OCI-LY7 (cell line): ENCODE data around the gene CDC25B. TPM values are rescaled to one million over a fixed set of nuclear protein-coding genes. Genes with fewer than 3 reads are reported as not detected.
A peak's percentile ranks its signal among the peaks of the same experiment; 100 is the strongest.

Experiments used
- BruUV-seq: library from RNA; stranded (reverse); fragments of 400-500 nt; replicated peaks from 2 replicates; lab custom pipeline; 2021; lab: Mats Ljungman, UMichigan
- CTCF ChIA-PET: fragments of 300-600 bp; sonication (Branson Sonifier 250); formaldehyde crosslinking; loops from one replicate; lab custom pipeline; 2022; ENCODE audit warnings: antibody characterized with exemption; ENCODE audit not compliant: unreplicated experiment; lab: Charles Lee
- POLR2A ChIA-PET: fragments of 300-600 bp; sonication (Branson Sonifier 250); formaldehyde crosslinking; loops from one replicate; lab custom pipeline; 2022; ENCODE audit warnings: antibody characterized with exemption; lab: Charles Lee
- DNase-seq: peaks from one replicate; pipeline ENCODE4 v3.0.0-alpha.2; 2015; ENCODE audit warnings: low spot score
- H2AFZ ChIP-seq: fragments of 200-600 bp; sonication (generic), shearing (Covaris generic); 2 replicates; pipeline ENCODE4 v1.6.1; 2014; ENCODE audit warnings: mild to moderate bottlenecking, antibody characterized with exemption, low read length, moderate library complexity
- H3K27ac ChIP-seq: fragments of 200-600 bp; sonication (generic); 2 replicates; pipeline ENCODE4 v1.5.1; 2014; ENCODE audit warnings: mixed run types, low read depth, mild to moderate bottlenecking, moderate library complexity, low read length, inconsistent platforms; ENCODE audit not compliant: poor library complexity, severe bottlenecking
- H3K36me3 ChIP-seq: fragments of 200-600 bp; sonication (generic); 2 replicates; pipeline ENCODE4 v1.6.1; 2014; ENCODE audit warnings: mild to moderate bottlenecking, antibody characterized with exemption, low read length, moderate library complexity, mixed read lengths; ENCODE audit not compliant: insufficient read depth
- H3K4me1 ChIP-seq: fragments of 200-600 bp; sonication (generic); 2 replicates; pipeline ENCODE4 v1.5.1; 2014; ENCODE audit warnings: mild to moderate bottlenecking, low read length; ENCODE audit not compliant: insufficient read depth, poor library complexity, severe bottlenecking
- H3K4me2 ChIP-seq: fragments of 200-600 bp; sonication (generic); 2 replicates; pipeline ENCODE4 v1.6.1; 2014; ENCODE audit warnings: mild to moderate bottlenecking, low read length
- H3K4me3 ChIP-seq: fragments of 200-600 bp; sonication (generic); 2 replicates; pipeline ENCODE4 v1.5.1; 2014; ENCODE audit warnings: mild to moderate bottlenecking, low read depth, low read length; ENCODE audit not compliant: poor library complexity, severe bottlenecking
- H3K79me2 ChIP-seq: fragments of 200-600 bp; sonication (generic); 2 replicates; pipeline ENCODE4 v1.6.1; 2016; ENCODE audit warnings: low read depth, mild to moderate bottlenecking, low read length, moderate library complexity, mixed read lengths; ENCODE audit not compliant: insufficient read depth
- H3K9me2 ChIP-seq: fragments of 200-600 bp; sonication (generic); 2 replicates; pipeline ENCODE4 v1.6.1; 2016; ENCODE audit warnings: mild to moderate bottlenecking, low read length, mixed read lengths; ENCODE audit not compliant: insufficient read depth
- H3K9me3 ChIP-seq: fragments of 200-600 bp; sonication (generic); 2 replicates; pipeline ENCODE4 v1.6.1; 2014; ENCODE audit warnings: mild to moderate bottlenecking, mixed run types, low read length, mixed read lengths
- H4K20me1 ChIP-seq: fragments of 200-600 bp; sonication (generic); 2 replicates; pipeline ENCODE4 v1.6.1; 2014; ENCODE audit warnings: mild to moderate bottlenecking, antibody characterized with exemption, low read length, moderate library complexity, mixed read lengths; ENCODE audit not compliant: insufficient read depth
- CTCF ChIP-seq: fragments of 200-600 bp; sonication (generic); conservative IDR thresholded peaks from 2 replicates; pipeline ENCODE4 v1.5.1; 2014; ENCODE audit warnings: mild to moderate bottlenecking, antibody characterized with exemption, low read length, moderate library complexity, mixed read lengths
- EZH2phosphoT487 ChIP-seq: fragments of 200-600 bp; sonication (generic); IDR thresholded peaks from 2 replicates; pipeline ENCODE4 v1.6.1; 2018; ENCODE audit warnings: low read depth, borderline replicate concordance, mild to moderate bottlenecking, mixed run types, antibody characterized with exemption, low read length, moderate library complexity, mixed read lengths
- intact Hi-C: fragments of 100-400 bp; cut with micrococcal nuclease; formaldehyde crosslinking; loops from one replicate; pipeline ENCODE4 v1.10.0; 2022; ENCODE audit not compliant: unreplicated experiment
- total RNA-seq, 2 experiments: library from RNA; depleted of rRNA in 1 of 2; stranded (reverse); fragments of >200 nt in 1 of 2; shearing (Covaris generic) in 1 of 2; gene quantifications; 2 replicates each; pipeline ENCODE4 v1.2.3, GENCODE V29; 2014 to 2022

The CDC25B gene
- total RNA-seq, 2 experiments from 2014 or later = 89.2 to 119 TPM

GRCh38 chr20:3797226-3797545, 1.1 kb downstream of the CDC25B start:
- Histone ChIP-seq H3K27ac (peak overlapping the region; percentile 83), H3K36me3 (peaks cover 41% of the 10 kb centered on the region), H3K9me3 (no peaks in the 10 kb centered on the region), H4K20me1 (no peaks in the 10 kb centered on the region; the same call in 1 of the 2 replicates), H3K9me2 (no peaks in the 10 kb centered on the region), H2AFZ (no peak overlapping the region; the same call in 1 of the 2 replicates), H3K4me1 (peaks cover 47% of the 10 kb centered on the region), H3K79me2 (peaks cover 31% of the 10 kb centered on the region), H3K4me3 (peak overlapping the region; percentile 91), H3K4me2 (peak overlapping the region; percentile 100)
- TF ChIP-seq EZH2phosphoT487 (no peak), CTCF (no peak)
- intact Hi-C loops = loop anchor here (2.0 kb wide), 1 partner anchor 50 kb away; the partner anchor contains the start of gene MAVS
- BruUV-seq = no TSS peak
- ChIA-PET CTCF (no interaction called here), POLR2A (no interaction called here)
- no peak for DNase-seq

- Histone ChIP-seq H2AFZ (no peak overlapping the region; the same call in 1 of the 2 replicates), H3K4me2 (peak overlapping the region; percentile 100), H3K4me3 (peak overlapping the region; percentile 91), H3K27ac (peak overlapping the region; percentile 83), H3K79me2 (peaks cover 31% of the 10 kb centered on the region), H3K36me3 (peaks cover 47% of the 10 kb centered on the region), H4K20me1 (no peaks in the 10 kb centered on the region; the same call in 1 of the 2 replicates), H3K9me2 (no peaks in the 10 kb centered on the region), H3K9me3 (no peaks in the 10 kb centered on the region), H3K4me1 (peaks cover 47% of the 10 kb centered on the region)
- CTCF ChIA-PET = no interaction called here
- no TSS peak for BruUV-seq
- TF ChIP-seq EZH2phosphoT487 = no peak
- TF ChIP-seq CTCF = no peak
- intact Hi-C loops = loop anchor here (2.0 kb wide), 1 partner anchor 49 kb away; the partner anchor contains the start of gene MAVS
- POLR2A ChIA-PET = no interaction called here
- peak; percentile 65 for DNase-seq
These were observed 1.7 kb downstream of the CDC25B start for GRCh38 chr20:3797592-3798372.

GRCh38 chr20:3798373-3798768, 2.3 kb downstream of the CDC25B start:
- H3K27ac ChIP-seq = peak overlapping the region; percentile 83
- intact Hi-C loops = no loop called here

More at GRCh38 chr20:3798373-3798768, 2.3 kb downstream of the CDC25B start:
- Histone ChIP-seq H3K4me3 (peak overlapping the region; percentile 91), H3K9me2 (no peaks in the 10 kb centered on the region), H3K4me2 (peak overlapping the region; percentile 100), H3K36me3 (peaks cover 53% of the 10 kb centered on the region), H3K9me3 (no peaks in the 10 kb centered on the region), H4K20me1 (no peaks in the 10 kb centered on the region; the same call in 1 of the 2 replicates), H2AFZ (no peak overlapping the region), H3K4me1 (peaks cover 47% of the 10 kb centered on the region), H3K79me2 (peaks cover 31% of the 10 kb centered on the region)
- ChIA-PET CTCF (interaction anchor here (1.9 kb wide), 1 partner anchor 22 kb away, joined by 9 read pairs; the partner anchor contains the start of gene AP5S1), POLR2A (no interaction called here)
- no peak for DNase-seq
- TSS peak; percentile 64 for BruUV-seq
- TF ChIP-seq CTCF = no peak
- TF ChIP-seq EZH2phosphoT487 = no peak
